Ovary (tissue), 3 donors: ENCODE measurements around the gene COX7B2.

Experiments
- EP300 ChIP-seq: sonication (generic); formaldehyde crosslinking; IDR thresholded peaks from one replicate; pipeline ENCODE4 v1.6.1; 2017; ENCODE audit warnings: antibody characterized with exemption
- POLR2A ChIP-seq: fragments of 450-650 bp; IDR thresholded peaks from one replicate; pipeline ENCODE4 v1.6.1; 2017; ENCODE audit warnings: antibody characterized with exemption, mild to moderate bottlenecking, moderate library complexity
- TF ChIP-seq, protein P1 (sequence below), 3 donors: fragments of 450-650 bp in 2 of 3; fragments of 200-600 bp in 1 of 3; IDR thresholded peaks; one replicate each; pipeline versions ENCODE4 v1.5.1 to v1.8.0; 2016 to 2022; ENCODE audit warnings: antibody characterized with exemption in 3 of 3, mild to moderate bottlenecking in 1 of 3
- donor health status: DM: no; HTN: no; CAD: no.

DNA sequence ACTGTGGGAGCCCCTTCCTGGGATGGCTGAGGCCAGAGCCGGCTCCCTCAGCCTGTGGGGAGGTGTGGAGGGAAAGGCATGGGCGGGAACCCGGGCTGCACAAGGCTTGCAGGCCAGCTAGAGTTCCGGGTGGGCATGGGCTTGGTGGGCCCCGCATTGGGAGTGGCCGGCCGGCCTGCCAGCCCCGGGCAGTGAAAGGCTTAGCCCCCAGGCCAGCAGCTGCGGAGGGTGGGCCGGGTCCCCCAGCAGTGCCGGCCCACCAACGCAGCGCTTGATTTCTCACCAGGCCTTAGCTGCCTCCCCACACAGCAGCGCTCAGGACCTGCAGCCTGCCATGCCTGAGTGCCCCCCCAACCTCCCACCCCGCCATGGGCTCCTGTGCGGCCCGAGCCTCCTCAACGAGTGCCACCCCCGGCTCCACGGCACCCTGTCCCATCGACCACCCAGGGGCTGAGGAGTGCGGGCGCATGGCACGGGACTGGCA lies 78.0 kb downstream of the COX7B2 start:
- TF ChIP-seq, protein P1, sequence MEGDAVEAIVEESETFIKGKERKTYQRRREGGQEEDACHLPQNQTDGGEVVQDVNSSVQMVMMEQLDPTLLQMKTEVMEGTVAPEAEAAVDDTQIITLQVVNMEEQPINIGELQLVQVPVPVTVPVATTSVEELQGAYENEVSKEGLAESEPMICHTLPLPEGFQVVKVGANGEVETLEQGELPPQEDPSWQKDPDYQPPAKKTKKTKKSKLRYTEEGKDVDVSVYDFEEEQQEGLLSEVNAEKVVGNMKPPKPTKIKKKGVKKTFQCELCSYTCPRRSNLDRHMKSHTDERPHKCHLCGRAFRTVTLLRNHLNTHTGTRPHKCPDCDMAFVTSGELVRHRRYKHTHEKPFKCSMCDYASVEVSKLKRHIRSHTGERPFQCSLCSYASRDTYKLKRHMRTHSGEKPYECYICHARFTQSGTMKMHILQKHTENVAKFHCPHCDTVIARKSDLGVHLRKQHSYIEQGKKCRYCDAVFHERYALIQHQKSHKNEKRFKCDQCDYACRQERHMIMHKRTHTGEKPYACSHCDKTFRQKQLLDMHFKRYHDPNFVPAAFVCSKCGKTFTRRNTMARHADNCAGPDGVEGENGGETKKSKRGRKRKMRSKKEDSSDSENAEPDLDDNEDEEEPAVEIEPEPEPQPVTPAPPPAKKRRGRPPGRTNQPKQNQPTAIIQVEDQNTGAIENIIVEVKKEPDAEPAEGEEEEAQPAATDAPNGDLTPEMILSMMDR (IDR thresholded peaks at IDR 0.05), result no peak
- TF ChIP-seq POLR2A (no peak), EP300 (no peak)
